Hepatocyte (in vitro differentiated cells): Measurements from ENCODE around the gene C1QTNF8. TPM values are rescaled to one million over a fixed set of nuclear protein-coding genes. Genes with fewer than 3 reads are reported as not detected.

ENCODE experiments used
- DNase-seq: peaks from one replicate; pipeline ENCODE4 v3.0.0-alpha.2; 2016; ENCODE audit warnings: low spot score
- H2AFZ ChIP-seq: fragments of 200-600 bp; sonication (generic); 2 replicates; pipeline ENCODE4 v1.6.0; 2016; ENCODE audit warnings: antibody characterized with exemption, mild to moderate bottlenecking
- H3K27ac ChIP-seq: fragments of 200-600 bp; sonication (generic); 2 replicates; pipeline ENCODE4 v1.5.1; 2016; ENCODE audit warnings: mild to moderate bottlenecking
- H3K27me3 ChIP-seq: fragments of 200-600 bp; sonication (generic); 2 replicates; pipeline ENCODE4 v1.6.1; 2016
- H3K36me3 ChIP-seq: fragments of 200-600 bp; sonication (generic); replicated peaks from 2 replicates; pipeline ENCODE4 v1.5.1; 2016; ENCODE audit warnings: low read depth; ENCODE audit not compliant: insufficient read depth
- H3K4me1 ChIP-seq: fragments of 200-600 bp; sonication (generic); 2 replicates; pipeline ENCODE4 v1.5.1; 2016; ENCODE audit warnings: mild to moderate bottlenecking, moderate library complexity; ENCODE audit not compliant: insufficient read depth
- H3K4me2 ChIP-seq: fragments of 200-600 bp; sonication (generic); 2 replicates; pipeline ENCODE4 v1.6.0; 2016
- H3K4me3 ChIP-seq: fragments of 200-600 bp; sonication (generic); 2 replicates; pipeline ENCODE4 v1.5.1; 2016; ENCODE audit warnings: mild to moderate bottlenecking
- H3K79me2 ChIP-seq: fragments of 200-600 bp; sonication (generic); 2 replicates; pipeline ENCODE4 v1.6.0; 2017; ENCODE audit warnings: mild to moderate bottlenecking
- H3K9me2 ChIP-seq: fragments of 200-600 bp; sonication (generic); replicated peaks from 2 replicates; pipeline ENCODE4 v1.6.0; 2017; ENCODE audit warnings: mild to moderate bottlenecking; ENCODE audit not compliant: insufficient read depth
- H3K9me3 ChIP-seq: fragments of 200-600 bp; sonication (generic); 2 replicates; pipeline ENCODE4 v1.5.1; 2016; ENCODE audit warnings: low read depth, mild to moderate bottlenecking
- H4K20me1 ChIP-seq: fragments of 200-600 bp; sonication (generic); 2 replicates; pipeline ENCODE4 v1.6.0; 2016; ENCODE audit warnings: mild to moderate bottlenecking; ENCODE audit not compliant: insufficient read depth, poor library complexity, severe bottlenecking
- EZH2 ChIP-seq: fragments of 200-600 bp; sonication (generic); IDR thresholded peaks from 2 replicates; pipeline ENCODE4 v1.6.1; 2016; ENCODE audit warnings: antibody characterized with exemption, mild to moderate bottlenecking, borderline replicate concordance
- EZH2phosphoT487 ChIP-seq: fragments of 200-600 bp; sonication (generic); IDR thresholded peaks from one replicate; pipeline ENCODE4 v1.6.1; 2018; ENCODE audit warnings: antibody characterized with exemption, mild to moderate bottlenecking, low read depth, moderate library complexity; ENCODE audit not compliant: unreplicated experiment, severe bottlenecking
- WGBS: methylation state at CpG from one replicate; pipeline ENCODE4 v1.1.6; 2016; ENCODE audit warnings: low lambda C conversion rate; ENCODE audit errors: missing lambda C conversion rate; 5-methylcytosine and 5-hydroxymethylcytosine counted together
- polyA plus RNA-seq: library from polyadenylated mRNA; unstranded; fragments of >200 nt; fragmentation: Nextera tagmentation; extraction: Ambion mirVana; gene quantifications from 2 replicates; pipeline ENCODE4 v1.2.1, GENCODE V29; 2016
- total RNA-seq: library from RNA; depleted of rRNA; stranded (reverse); fragments of >200 nt; gene quantifications from 2 replicates; pipeline ENCODE4 v1.2.3, GENCODE V29; 2014
- TF ChIP-seq, protein P1 (sequence below): fragments of 200-600 bp; sonication (generic); IDR thresholded peaks from 2 replicates; pipeline ENCODE4 v1.5.1; 2016; ENCODE audit warnings: antibody characterized with exemption, mild to moderate bottlenecking; ENCODE audit not compliant: poor library complexity

The C1QTNF8 gene
- total and polyA plus RNA-seq, 2 experiments from 2014 or later: not detected

GRCh38 chr16:1065469-1066128 lies 30.4 kb downstream of the C1QTNF8 start:
- WGBS: 95% methylated on average over 33 of the region's 55 CpGs
- H3K36me3 ChIP-seq: no peaks in the 10 kb centered on the region
- no peak overlapping the region for H3K4me3 ChIP-seq

DNA sequence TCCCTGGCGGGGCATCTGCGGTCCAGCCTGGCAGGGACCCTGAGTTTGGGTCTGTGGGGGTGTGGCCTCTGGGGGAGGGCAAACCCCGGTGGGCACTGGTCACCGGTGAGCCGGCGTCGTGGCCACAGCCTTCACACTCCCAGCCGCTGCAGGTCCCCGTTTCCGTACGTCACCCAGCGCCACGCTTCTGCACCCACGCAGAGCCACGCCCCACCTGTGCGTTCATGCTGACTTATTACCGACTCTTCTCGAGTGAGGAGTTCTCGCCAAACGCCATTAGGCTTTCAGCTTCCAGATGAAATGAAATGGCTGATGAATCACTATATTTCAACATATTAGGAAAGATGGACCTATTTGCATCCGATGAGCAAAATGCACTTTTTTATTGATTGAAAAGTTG lies 32.3 kb downstream of the C1QTNF8 start:
- no peaks in the 10 kb centered on the region for H3K4me1 ChIP-seq
- H3K79me2 ChIP-seq: no peaks in the 10 kb centered on the region
- no peak overlapping the region for H3K27ac ChIP-seq
- H4K20me1 ChIP-seq: no peaks in the 10 kb centered on the region
- H2AFZ ChIP-seq: no peak overlapping the region
- no peaks in the 10 kb centered on the region for H3K9me2 ChIP-seq
- H3K27me3 ChIP-seq: no peaks in the 10 kb centered on the region
- 88% methylated on average over 20 of the region's 21 CpGs for WGBS
- no peak overlapping the region for H3K4me3 ChIP-seq
- DNase-seq: no peak
- TF ChIP-seq EZH2phosphoT487: no peak
- TF ChIP-seq EZH2: no peak
- no peak overlapping the region for H3K4me2 ChIP-seq
- H3K36me3 ChIP-seq: no peaks in the 10 kb centered on the region
- H3K9me3 ChIP-seq: no peaks in the 10 kb centered on the region

More at GRCh38 chr16:1065469-1066128, 30.4 kb downstream of the C1QTNF8 start:
- Histone ChIP-seq H3K27ac (no peak overlapping the region), H3K9me3 (no peaks in the 10 kb centered on the region), H3K4me2 (no peak overlapping the region), H3K79me2 (no peaks in the 10 kb centered on the region), H4K20me1 (no peaks in the 10 kb centered on the region), H3K27me3 (peaks cover 5% of the 10 kb centered on the region), H3K4me1 (no peaks in the 10 kb centered on the region), H3K9me2 (no peaks in the 10 kb centered on the region), H2AFZ (no peak overlapping the region)
- TF ChIP-seq, protein P1, sequence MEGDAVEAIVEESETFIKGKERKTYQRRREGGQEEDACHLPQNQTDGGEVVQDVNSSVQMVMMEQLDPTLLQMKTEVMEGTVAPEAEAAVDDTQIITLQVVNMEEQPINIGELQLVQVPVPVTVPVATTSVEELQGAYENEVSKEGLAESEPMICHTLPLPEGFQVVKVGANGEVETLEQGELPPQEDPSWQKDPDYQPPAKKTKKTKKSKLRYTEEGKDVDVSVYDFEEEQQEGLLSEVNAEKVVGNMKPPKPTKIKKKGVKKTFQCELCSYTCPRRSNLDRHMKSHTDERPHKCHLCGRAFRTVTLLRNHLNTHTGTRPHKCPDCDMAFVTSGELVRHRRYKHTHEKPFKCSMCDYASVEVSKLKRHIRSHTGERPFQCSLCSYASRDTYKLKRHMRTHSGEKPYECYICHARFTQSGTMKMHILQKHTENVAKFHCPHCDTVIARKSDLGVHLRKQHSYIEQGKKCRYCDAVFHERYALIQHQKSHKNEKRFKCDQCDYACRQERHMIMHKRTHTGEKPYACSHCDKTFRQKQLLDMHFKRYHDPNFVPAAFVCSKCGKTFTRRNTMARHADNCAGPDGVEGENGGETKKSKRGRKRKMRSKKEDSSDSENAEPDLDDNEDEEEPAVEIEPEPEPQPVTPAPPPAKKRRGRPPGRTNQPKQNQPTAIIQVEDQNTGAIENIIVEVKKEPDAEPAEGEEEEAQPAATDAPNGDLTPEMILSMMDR: no peak
- no peak for TF ChIP-seq EZH2phosphoT487
- no peak for TF ChIP-seq EZH2
- no peak for DNase-seq

- Histone ChIP-seq H3K4me2 (no peak overlapping the region), H4K20me1 (no peaks in the 10 kb centered on the region), H3K9me3 (no peaks in the 10 kb centered on the region), H2AFZ (no peak overlapping the region), H3K27me3 (no peaks in the 10 kb centered on the region), H3K79me2 (no peaks in the 10 kb centered on the region), H3K9me2 (no peaks in the 10 kb centered on the region), H3K4me1 (no peaks in the 10 kb centered on the region), H3K27ac (no peak overlapping the region), H3K36me3 (no peaks in the 10 kb centered on the region), H3K4me3 (no peak overlapping the region)
- TF ChIP-seq, protein P1: no peak
- no peak for TF ChIP-seq EZH2
- TF ChIP-seq EZH2phosphoT487: no peak
- 90% methylated on average over 20 of the region's 20 CpGs for WGBS
- no peak for DNase-seq
Observed at GRCh38 chr16:1062895-1063294, 33.1 kb downstream of the C1QTNF8 start.

DNA sequence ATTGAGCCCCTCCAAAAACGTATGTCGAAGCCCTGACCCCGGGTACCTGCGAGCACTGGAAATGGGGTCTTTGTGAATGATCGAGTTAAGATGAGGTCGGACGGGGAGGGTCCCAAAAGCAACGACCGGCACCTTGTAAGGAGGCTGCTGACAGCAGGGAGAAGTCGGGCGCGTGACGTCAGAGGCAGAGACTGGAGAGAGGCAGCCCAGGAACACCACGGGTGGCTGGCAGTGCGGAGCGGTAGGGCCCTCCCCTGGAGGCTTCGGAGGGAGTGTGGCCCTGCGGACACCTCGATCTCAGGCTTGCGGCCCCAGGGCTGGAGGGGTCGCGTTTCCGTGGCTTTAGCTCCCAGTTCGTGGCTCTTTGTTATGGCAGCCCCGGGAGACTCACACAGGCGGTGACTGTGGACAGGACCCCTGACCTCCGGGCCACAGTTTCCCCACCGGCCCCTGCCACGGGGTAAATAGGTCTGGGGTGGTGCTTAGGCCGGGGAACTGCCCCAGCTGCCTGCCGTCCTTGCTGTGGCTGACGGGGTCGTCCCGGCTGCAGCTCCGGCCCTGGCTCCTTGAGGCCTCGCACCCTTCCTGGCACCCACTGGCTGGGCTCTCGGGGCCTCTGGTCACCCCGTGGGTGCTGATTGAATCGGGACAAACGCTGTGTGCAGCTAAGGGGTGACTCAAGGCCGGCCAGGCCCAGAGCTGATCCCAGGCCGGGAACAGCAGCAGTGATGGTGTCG lies 34.1 kb downstream of the C1QTNF8 start:
- no peak for TF ChIP-seq EZH2phosphoT487
- TF ChIP-seq, protein P1: no peak
- TF ChIP-seq EZH2: no peak
- Histone ChIP-seq H3K4me2 (no peak overlapping the region), H2AFZ (no peak overlapping the region), H3K27me3 (no peaks in the 10 kb centered on the region), H3K79me2 (no peaks in the 10 kb centered on the region), H3K4me3 (no peak overlapping the region), H3K4me1 (no peaks in the 10 kb centered on the region), H4K20me1 (no peaks in the 10 kb centered on the region), H3K9me2 (no peaks in the 10 kb centered on the region), H3K9me3 (no peaks in the 10 kb centered on the region), H3K27ac (no peak overlapping the region), H3K36me3 (no peaks in the 10 kb centered on the region)
- WGBS: 92% methylated on average over 41 of the region's 43 CpGs
- DNase-seq: no peak
